Bronchial epithelial cell (primary cell): ENCODE measurements around the gene SLC6A12. TPM values are rescaled to one million over a fixed set of nuclear protein-coding genes. Genes with fewer than 3 reads are reported as not detected.

ENCODE experiments used
- DNase-seq: peaks from one replicate; pipeline ENCODE4 v3.0.0-alpha.2; 2010; ENCODE audit warnings: low read depth
- FAIRE-seq: peaks from 2 replicates; lab custom pipeline; 2011; peaks lifted over from hg19 to GRCh38; lab: Jason Lieb, UNC
- H3K27me3 ChIP-seq: 2 replicates; pipeline ENCODE4 v1.5.1; 2011; ENCODE audit warnings: low read length; ENCODE audit not compliant: control insufficient read depth, insufficient read depth
- H3K36me3 ChIP-seq: 2 replicates; pipeline ENCODE4 v1.5.1; 2011; ENCODE audit warnings: low read length; ENCODE audit not compliant: control insufficient read depth, insufficient read depth
- H3K4me3 ChIP-seq: 2 replicates; pipeline ENCODE4 v1.5.1; 2011; ENCODE audit warnings: mild to moderate bottlenecking, low read depth, low read length, control low read depth
- total RNA-seq: library from RNA; depleted of rRNA; stranded (reverse); fragments of >200 nt; gene quantifications from 2 replicates; pipeline ENCODE4 v1.2.1, GENCODE V29; 2014
- TF ChIP-seq, protein P1 (sequence below): IDR thresholded peaks from 2 replicates; pipeline ENCODE4 v1.5.1; 2011; ENCODE audit warnings: mild to moderate bottlenecking, moderate library complexity, low read length, control low read depth, inconsistent platforms; ENCODE audit not compliant: insufficient read depth, severe bottlenecking

Gene SLC6A12
- total RNA-seq, 1 donor from 2014 or later: not detected

- Histone ChIP-seq H3K4me3 (no peak overlapping the region), H3K27me3 (peaks cover 1% of the 10 kb centered on the region), H3K36me3 (no peaks in the 10 kb centered on the region)
- FAIRE-seq (no peak), DNase-seq (no peak)
- TF ChIP-seq, protein P1, sequence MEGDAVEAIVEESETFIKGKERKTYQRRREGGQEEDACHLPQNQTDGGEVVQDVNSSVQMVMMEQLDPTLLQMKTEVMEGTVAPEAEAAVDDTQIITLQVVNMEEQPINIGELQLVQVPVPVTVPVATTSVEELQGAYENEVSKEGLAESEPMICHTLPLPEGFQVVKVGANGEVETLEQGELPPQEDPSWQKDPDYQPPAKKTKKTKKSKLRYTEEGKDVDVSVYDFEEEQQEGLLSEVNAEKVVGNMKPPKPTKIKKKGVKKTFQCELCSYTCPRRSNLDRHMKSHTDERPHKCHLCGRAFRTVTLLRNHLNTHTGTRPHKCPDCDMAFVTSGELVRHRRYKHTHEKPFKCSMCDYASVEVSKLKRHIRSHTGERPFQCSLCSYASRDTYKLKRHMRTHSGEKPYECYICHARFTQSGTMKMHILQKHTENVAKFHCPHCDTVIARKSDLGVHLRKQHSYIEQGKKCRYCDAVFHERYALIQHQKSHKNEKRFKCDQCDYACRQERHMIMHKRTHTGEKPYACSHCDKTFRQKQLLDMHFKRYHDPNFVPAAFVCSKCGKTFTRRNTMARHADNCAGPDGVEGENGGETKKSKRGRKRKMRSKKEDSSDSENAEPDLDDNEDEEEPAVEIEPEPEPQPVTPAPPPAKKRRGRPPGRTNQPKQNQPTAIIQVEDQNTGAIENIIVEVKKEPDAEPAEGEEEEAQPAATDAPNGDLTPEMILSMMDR: no peak
These were observed 33.5 kb downstream of the SLC6A12 start for GRCh38 chr12:180445-180844.

- FAIRE-seq: no peak
These were observed 34.1 kb downstream of the SLC6A12 start for GRCh38 chr12:179885-180284.

DNA sequence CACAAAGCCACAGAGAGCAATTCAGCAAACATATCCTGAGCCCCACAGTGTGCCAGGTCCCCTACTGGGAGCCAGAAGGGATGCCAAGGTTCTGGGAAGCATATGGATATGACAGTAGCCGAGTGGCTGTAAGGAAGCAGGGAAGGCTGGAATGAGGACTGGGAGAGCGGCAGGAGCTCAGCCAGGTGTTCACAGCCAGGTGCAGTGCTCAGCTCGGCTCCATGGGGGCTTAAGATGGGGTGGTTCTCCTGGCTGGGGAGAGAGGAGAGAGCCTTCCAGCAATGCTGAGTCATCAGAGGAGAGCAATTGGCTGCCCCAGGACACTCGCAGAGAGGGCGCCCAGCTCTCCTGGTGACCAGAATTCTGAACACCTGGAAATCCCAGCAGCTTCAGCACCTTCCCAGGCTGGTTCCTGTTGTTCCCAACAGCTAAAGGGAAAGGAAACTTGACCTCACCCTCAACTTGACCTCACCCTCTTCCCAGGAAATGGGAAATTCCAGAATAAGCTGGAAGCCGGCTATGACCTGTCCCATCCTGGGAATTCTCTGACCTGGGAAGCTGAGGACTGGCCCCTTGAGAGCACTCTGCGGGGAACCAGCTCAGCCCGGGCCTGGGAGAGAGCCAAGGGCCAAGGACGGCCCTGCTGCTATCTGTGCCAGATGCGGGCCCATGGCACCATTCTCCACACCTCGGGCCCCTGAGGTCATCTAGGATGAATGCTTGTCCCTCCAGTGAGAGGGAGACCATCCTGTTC, 34.6 kb downstream of the SLC6A12 start:
- no peak overlapping the region for H3K4me3 ChIP-seq
- H3K36me3 ChIP-seq: no peaks in the 10 kb centered on the region
- TF ChIP-seq, protein P1: no peak
- H3K27me3 ChIP-seq: peaks cover 1% of the 10 kb centered on the region
- FAIRE-seq (no peak), DNase-seq (no peak)

More at GRCh38 chr12:179885-180284, 34.1 kb downstream of the SLC6A12 start:
- no peak for DNase-seq
- TF ChIP-seq, protein P1: no peak
- H3K36me3 ChIP-seq: no peaks in the 10 kb centered on the region
- H3K4me3 ChIP-seq: no peak overlapping the region
- peaks cover 1% of the 10 kb centered on the region for H3K27me3 ChIP-seq

- Histone ChIP-seq H3K4me3 (no peak overlapping the region), H3K36me3 (no peaks in the 10 kb centered on the region), H3K27me3 (peaks cover 1% of the 10 kb centered on the region)
- TF ChIP-seq, protein P1: no peak
- no peak for DNase-seq
- FAIRE-seq: no peak
These were observed 35.2 kb downstream of the SLC6A12 start for GRCh38 chr12:178829-179109.

GRCh38 chr12:177980-178828, 35.8 kb downstream of the SLC6A12 start:
- DNase-seq (no peak), FAIRE-seq (no peak)
- H3K36me3 ChIP-seq: no peaks in the 10 kb centered on the region
- no peak overlapping the region for H3K4me3 ChIP-seq
- TF ChIP-seq, protein P1: no peak
- H3K27me3 ChIP-seq: peaks cover 1% of the 10 kb centered on the region
